Spleen (tissue), 11 donors: ENCODE measurements around the gene RERE. TPM values are rescaled to one million over a fixed set of nuclear protein-coding genes. Genes with fewer than 3 reads are reported as not detected.
A peak's percentile ranks its signal among the peaks of the same experiment; 100 is the strongest.

Experiments used
- DNase-seq: peaks from one replicate; pipeline ENCODE4 v3.0.0-alpha.2; 2020
- H3K27ac ChIP-seq, 8 donors: fragments of 200-600 bp; sonication (generic) in 7 of 8; 1 replicate in 4 of 8; 2 replicates in 4 of 8; pipeline versions ENCODE4 v1.5.0 to v1.8.0; 2016 to 2021; ENCODE audit warnings: inconsistent platforms in 4 of 8, mild to moderate bottlenecking in 4 of 8, moderate library complexity in 1 of 8
- H3K27me3 ChIP-seq, 7 donors: fragments of 200-600 bp; sonication (generic) in 6 of 7; replicated peaks in 1 of 7; 1 replicate in 4 of 7; 2 replicates in 3 of 7; pipeline versions ENCODE4 v1.5.0 to v1.8.0; 2016 to 2021; ENCODE audit warnings: inconsistent platforms in 3 of 7, mild to moderate bottlenecking in 1 of 7
- H3K36me3 ChIP-seq, 6 donors: fragments of 200-600 bp; sonication (generic) in 5 of 6; 1 replicate in 4 of 6; 2 replicates in 2 of 6; pipeline versions ENCODE4 v1.5.0 to v1.8.0; 2016 to 2021; ENCODE audit warnings: inconsistent platforms in 2 of 6
- H3K4me1 ChIP-seq, 6 donors: fragments of 200-600 bp; sonication (generic) in 5 of 6; 1 replicate in 3 of 6; 2 replicates in 3 of 6; pipeline versions ENCODE4 v1.5.0 to v1.8.0; 2016 to 2021; ENCODE audit warnings: inconsistent platforms in 3 of 6
- H3K4me3 ChIP-seq, 8 donors: fragments of 200-600 bp; sonication (generic) in 7 of 8; 1 replicate in 4 of 8; 2 replicates in 4 of 8; pipeline versions ENCODE4 v1.5.0 to v1.8.0; 2016 to 2021; ENCODE audit warnings: inconsistent platforms in 4 of 8, mild to moderate bottlenecking in 4 of 8, moderate library complexity in 2 of 8
- H3K9me3 ChIP-seq, 8 donors: fragments of 200-600 bp; sonication (generic) in 7 of 8; 1 replicate in 4 of 8; 2 replicates in 4 of 8; pipeline versions ENCODE4 v1.5.0 to v1.8.0; 2016 to 2021; ENCODE audit warnings: inconsistent platforms in 4 of 8
- CTCF ChIP-seq, 11 experiments: fragments of 200-600 bp in 7 of 11; fragments of 450-650 bp in 4 of 11; sonication (generic) in 4 of 11; IDR thresholded peaks in 8 of 11; conservative IDR thresholded peaks in 3 of 11; 1 replicate in 7 of 11; 2 replicates in 4 of 11; pipeline versions ENCODE4 v1.4.0 to v1.8.0; 2016 to 2021; ENCODE audit warnings: antibody characterized with exemption in 11 of 11, inconsistent platforms in 4 of 11, mild to moderate bottlenecking in 1 of 11
- POLR2A ChIP-seq, 3 donors: fragments of 450-650 bp; IDR thresholded peaks; one replicate each; pipeline ENCODE4 v1.5.1; 2017; ENCODE audit warnings: antibody characterized with exemption in 3 of 3, mild to moderate bottlenecking in 1 of 3
- POLR2AphosphoS5 ChIP-seq, 3 donors: sonication (generic); formaldehyde crosslinking; IDR thresholded peaks; one replicate each; pipeline ENCODE4 v1.5.1; 2017; ENCODE audit warnings: antibody characterized with exemption in 3 of 3
- WGBS, 5 donors: extraction: QIAGEN DNeasy Blood & Tissue Kit in 3 of 5; methylation state at CpG; one replicate each; pipeline versions ENCODE4 v1.1.5 to v1.1.7; 2013 to 2018; 5-methylcytosine and 5-hydroxymethylcytosine counted together
- intact Hi-C: fragments of 100-400 bp; cut with DNase I; formaldehyde crosslinking; loops from one replicate; pipeline ENCODE4 v1.15.0; 2023; ENCODE audit warnings: low total_unique reads
- polyA plus RNA-seq, 3 donors: library from polyadenylated mRNA; stranded (reverse); fragments of 200-250 nt; gene quantifications; one replicate each; pipeline ENCODE4 v1.2.1, GENCODE V29; 2013
- total RNA-seq, 7 donors: library from RNA; depleted of rRNA in 3 of 7; stranded (reverse); fragments of >200 nt in 3 of 7; fragmentation: NEBNext Ultra II Directional in 4 of 7; extraction: Animal tissue kit (Norgen Biotek cat#: 25700) in 4 of 7; gene quantifications; one replicate each; pipeline versions ENCODE4 v1.1.0 to v1.2.1, GENCODE V29; 2016 to 2021
- donor health status: healthy with polysubstance abuse.
- donor health status: DM: no; HTN: no; CAD: no; lungs with moderate emphysema.
- donor health status: DM: no; HTN: no; CAD: no.
- donor health status: Bipolar disorder and iron deficiency.
- donor health status: healthy.
- donor health status: DM: no; HTN: no; CAD: no.
- donor health status: DM: yes; HTN: yes; CAD: no.

RERE gene
- total and polyA plus RNA-seq, 10 donors = 10.3 to 149 (median 117) TPM

- intact Hi-C loops = loop anchor here (10.0 kb wide), 2 partner anchors 54 to 96 kb away; no protein-coding TSS in a partner anchor
- H3K4me1 ChIP-seq = peaks cover 49 to 94% (median 79%) of the 10 kb centered on the region in 6 donors
Observed at GRCh38 chr1:8428441-8428840, 389.0 kb downstream of the RERE start.

GRCh38 chr1:8427986-8428385, 389.5 kb downstream of the RERE start:
- WGBS, 5 donors = 26 to 54% (median 35%) methylated on average over 5 of the region's 5 CpGs
- TF ChIP-seq POLR2AphosphoS5 (IDR thresholded peaks at IDR 0.05) (peak in 1 of 3 donors; percentile 57), POLR2A (IDR thresholded peaks at IDR 0.05) (no peak), CTCF (IDR thresholded peaks at IDR 0.05 in 8 of 11, conservative IDR thresholded peaks at IDR 0.05 in 3 of 11) (no peak)
- Histone ChIP-seq H3K4me3 (peak overlapping the region in 3 of 8 donors; percentile 5 to 45 (median 7)), H3K36me3 (no peaks in the 10 kb centered on the region), H3K4me1 (peaks cover 49 to 92% (median 79%) of the 10 kb centered on the region in 6 donors), H3K9me3 (no peaks in the 10 kb centered on the region), H3K27ac (peak overlapping the region; percentile 63 to 99 (median 92)), H3K27me3 (no peaks in the 10 kb centered on the region)
- DNase-seq = peak; percentile 81
- intact Hi-C loops = loop anchor here (10.0 kb wide), 2 partner anchors 53 to 97 kb away; no protein-coding TSS in a partner anchor

More at GRCh38 chr1:8428441-8428840, 389.0 kb downstream of the RERE start:
- WGBS, 5 donors = 69 to 77% (median 74%) methylated on average over 5 of the region's 5 CpGs
- Histone ChIP-seq H3K36me3 (no peaks in the 10 kb centered on the region), H3K4me3 (peak overlapping the region in 1 of 8 donors; percentile 45), H3K27me3 (no peaks in the 10 kb centered on the region), H3K9me3 (no peaks in the 10 kb centered on the region), H3K27ac (peak overlapping the region; percentile 63 to 99 (median 92))
- no peak for DNase-seq
- TF ChIP-seq POLR2A (IDR thresholded peaks at IDR 0.05) (no peak), CTCF (IDR thresholded peaks at IDR 0.05 in 8 of 11, conservative IDR thresholded peaks at IDR 0.05 in 3 of 11) (no peak), POLR2AphosphoS5 (IDR thresholded peaks at IDR 0.05) (no peak)

GRCh38 chr1:8427493-8427892, 389.9 kb downstream of the RERE start:
- TF ChIP-seq POLR2AphosphoS5 (IDR thresholded peaks at IDR 0.05) = peak in 1 of 3 donors; percentile 44
- TF ChIP-seq POLR2A (IDR thresholded peaks at IDR 0.05) = no peak
- TF ChIP-seq CTCF (IDR thresholded peaks at IDR 0.05 in 8 of 11, conservative IDR thresholded peaks at IDR 0.05 in 3 of 11) = no peak
- 19 to 61% (median 35%) methylated on average over 5 of the region's 5 CpGs for WGBS, 5 donors
- peaks cover 49 to 91% (median 81%) of the 10 kb centered on the region in 6 donors for H3K4me1 ChIP-seq
- no peak for DNase-seq
- no peaks in the 10 kb centered on the region for H3K36me3 ChIP-seq
- no peaks in the 10 kb centered on the region for H3K9me3 ChIP-seq
- peak overlapping the region in 3 of 8 donors; percentile 5 to 45 (median 7) for H3K4me3 ChIP-seq
- no peaks in the 10 kb centered on the region for H3K27me3 ChIP-seq
- peak overlapping the region; percentile 63 to 99 (median 92) for H3K27ac ChIP-seq
- intact Hi-C loops = loop anchor here (10.0 kb wide), 2 partner anchors 53 to 97 kb away; no protein-coding TSS in a partner anchor

GRCh38 chr1:8426996-8427395, 390.4 kb downstream of the RERE start:
- intact Hi-C loops = loop anchor here (10.0 kb wide), 2 partner anchors 52 to 98 kb away; no protein-coding TSS in a partner anchor
- Histone ChIP-seq H3K27ac (peak overlapping the region; percentile 63 to 99 (median 92)), H3K27me3 (no peaks in the 10 kb centered on the region), H3K9me3 (no peaks in the 10 kb centered on the region), H3K4me1 (peaks cover 52 to 91% (median 83%) of the 10 kb centered on the region in 6 donors), H3K4me3 (peak overlapping the region in 1 of 8 donors; percentile 14), H3K36me3 (no peaks in the 10 kb centered on the region)
- WGBS, 5 donors = 81 to 86% (median 84%) methylated on average over 4 of the region's 4 CpGs
- DNase-seq = no peak
- TF ChIP-seq POLR2AphosphoS5 (IDR thresholded peaks at IDR 0.05) = no peak
